ENCODE results near the gene C9orf152. TPM values are rescaled to one million over a fixed set of nuclear protein-coding genes. Genes with fewer than 3 reads are reported as not detected.

C9orf152 gene
- total RNA-seq, 4 donors from 2014 or later: 0.41 to 3.4 (median 0.81) TPM

DNA sequence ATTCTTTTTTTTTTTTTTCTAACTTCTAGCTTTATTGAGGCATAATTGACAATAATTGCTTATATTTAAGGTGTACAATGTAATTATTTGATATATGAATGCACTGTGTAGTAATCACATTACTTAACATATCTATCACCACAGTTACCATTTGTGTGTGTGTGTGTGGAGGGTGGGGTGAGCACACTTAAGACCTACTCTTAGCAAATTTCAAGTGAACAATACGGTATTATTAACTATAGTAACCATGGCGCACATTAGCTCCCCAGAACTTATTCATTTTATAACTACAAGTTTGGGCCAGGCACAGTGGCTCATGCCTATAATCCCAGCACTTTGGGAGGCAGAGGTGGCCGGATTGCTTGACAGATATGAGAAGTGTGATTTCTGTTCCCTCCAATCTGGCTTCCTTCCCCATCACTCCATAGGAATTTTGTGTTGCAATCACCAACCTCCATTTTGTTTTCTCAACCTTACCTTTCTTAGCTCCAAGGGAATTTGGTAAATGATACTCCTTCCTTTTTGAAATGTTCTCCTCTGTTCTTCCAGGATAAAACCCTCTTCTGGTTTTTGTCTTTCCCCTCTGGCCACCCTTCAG lies 33.4 kb upstream of the C9orf152 start:
- DNase-seq: no peak
- 51 to 64% methylated on average over 3 of the region's 3 CpGs for WGBS, 2 donors
- peak overlapping the region in 1 of 4 donors; percentile 19 for H3K27ac ChIP-seq

DNA sequence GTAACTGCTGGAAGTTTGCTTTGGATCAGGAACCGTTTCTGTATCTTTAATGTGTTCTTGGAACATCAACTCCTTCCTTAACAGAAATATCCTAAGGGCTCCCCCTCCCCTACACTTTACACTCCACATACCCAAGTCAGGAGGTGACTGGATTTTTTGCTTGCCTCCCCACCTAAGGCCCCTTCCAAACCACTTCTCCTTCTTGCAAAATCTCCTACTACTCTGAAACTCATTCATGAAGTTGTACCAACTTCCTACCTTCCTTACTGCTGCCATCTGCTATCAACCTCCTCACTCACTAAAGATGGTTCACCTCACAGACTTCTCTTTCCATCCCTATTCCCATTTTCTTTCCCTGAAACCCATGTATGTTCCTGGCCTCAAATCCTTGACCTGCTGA lies 32.2 kb upstream of the C9orf152 start:
- Histone ChIP-seq H3K27me3 (no peaks in the 10 kb centered on the region), H3K9me3 (peaks cover 0 to 4% (median 0%) of the 10 kb centered on the region in 3 donors), H3K4me1 (peaks cover 0 to 14% (median 0%) of the 10 kb centered on the region in 3 donors), H3K27ac (no peak overlapping the region), H3K36me3 (peaks cover 0 to 36% (median 0%) of the 10 kb centered on the region in 3 donors), H3K4me3 (no peak overlapping the region)
- TF ChIP-seq, protein P1, sequence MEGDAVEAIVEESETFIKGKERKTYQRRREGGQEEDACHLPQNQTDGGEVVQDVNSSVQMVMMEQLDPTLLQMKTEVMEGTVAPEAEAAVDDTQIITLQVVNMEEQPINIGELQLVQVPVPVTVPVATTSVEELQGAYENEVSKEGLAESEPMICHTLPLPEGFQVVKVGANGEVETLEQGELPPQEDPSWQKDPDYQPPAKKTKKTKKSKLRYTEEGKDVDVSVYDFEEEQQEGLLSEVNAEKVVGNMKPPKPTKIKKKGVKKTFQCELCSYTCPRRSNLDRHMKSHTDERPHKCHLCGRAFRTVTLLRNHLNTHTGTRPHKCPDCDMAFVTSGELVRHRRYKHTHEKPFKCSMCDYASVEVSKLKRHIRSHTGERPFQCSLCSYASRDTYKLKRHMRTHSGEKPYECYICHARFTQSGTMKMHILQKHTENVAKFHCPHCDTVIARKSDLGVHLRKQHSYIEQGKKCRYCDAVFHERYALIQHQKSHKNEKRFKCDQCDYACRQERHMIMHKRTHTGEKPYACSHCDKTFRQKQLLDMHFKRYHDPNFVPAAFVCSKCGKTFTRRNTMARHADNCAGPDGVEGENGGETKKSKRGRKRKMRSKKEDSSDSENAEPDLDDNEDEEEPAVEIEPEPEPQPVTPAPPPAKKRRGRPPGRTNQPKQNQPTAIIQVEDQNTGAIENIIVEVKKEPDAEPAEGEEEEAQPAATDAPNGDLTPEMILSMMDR (IDR thresholded peaks at IDR 0.05): no peak
- TF ChIP-seq POLR2A (IDR thresholded peaks at IDR 0.05): no peak
- WGBS, 2 donors: 32 to 50% methylated on average over 1 of the region's 1 CpG
- no peak for DNase-seq
- intact Hi-C loops (cut with DNase I): no loop called here

More for the DNA sequence above, 33.4 kb upstream of the C9orf152 start:
- Histone ChIP-seq H3K36me3 (peaks cover 0 to 46% (median 7%) of the 10 kb centered on the region in 3 donors), H3K4me1 (peaks cover 0 to 14% (median 0%) of the 10 kb centered on the region in 3 donors), H3K27me3 (no peaks in the 10 kb centered on the region), H3K4me3 (no peak overlapping the region), H3K9me3 (no peaks in the 10 kb centered on the region)
- no peak for TF ChIP-seq POLR2A (IDR thresholded peaks at IDR 0.05)
- TF ChIP-seq, protein P1 (IDR thresholded peaks at IDR 0.05): no peak
- intact Hi-C loops (cut with DNase I): no loop called here

DNA sequence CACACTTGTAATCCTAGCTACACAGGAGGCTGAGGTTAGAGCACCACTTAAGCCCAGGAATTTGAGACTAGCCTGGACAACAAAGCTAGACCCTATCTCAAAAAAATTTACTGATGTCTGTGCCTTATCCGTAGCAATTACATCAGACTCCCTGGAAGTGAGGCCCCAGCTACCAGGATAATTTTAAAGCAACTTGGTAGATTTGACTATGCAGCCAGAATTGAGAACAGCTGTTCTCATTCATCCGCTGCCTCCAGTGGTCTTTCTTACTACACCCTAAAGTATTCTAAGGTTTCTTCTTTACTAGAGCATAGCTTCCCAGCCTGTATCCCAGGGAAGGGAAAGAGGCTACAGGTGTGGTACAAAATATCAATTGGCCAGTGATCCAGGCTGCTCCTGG lies 20.4 kb upstream of the C9orf152 start:
- H3K4me3 ChIP-seq: no peak overlapping the region
- no peaks in the 10 kb centered on the region for H3K27me3 ChIP-seq
- no peak for TF ChIP-seq POLR2A (IDR thresholded peaks at IDR 0.05)
- TF ChIP-seq, protein P1 (IDR thresholded peaks at IDR 0.05): no peak
- H3K36me3 ChIP-seq: no peaks in the 10 kb centered on the region
- intact Hi-C loops (cut with DNase I): no loop called here
- H3K4me1 ChIP-seq: no peaks in the 10 kb centered on the region
- DNase-seq: no peak
- 83 to 95% methylated on average over 2 of the region's 2 CpGs for whole genome bisulfite sequencing, 2 donors
- H3K27ac ChIP-seq: no peak overlapping the region
- no peaks in the 10 kb centered on the region for H3K9me3 ChIP-seq

DNA sequence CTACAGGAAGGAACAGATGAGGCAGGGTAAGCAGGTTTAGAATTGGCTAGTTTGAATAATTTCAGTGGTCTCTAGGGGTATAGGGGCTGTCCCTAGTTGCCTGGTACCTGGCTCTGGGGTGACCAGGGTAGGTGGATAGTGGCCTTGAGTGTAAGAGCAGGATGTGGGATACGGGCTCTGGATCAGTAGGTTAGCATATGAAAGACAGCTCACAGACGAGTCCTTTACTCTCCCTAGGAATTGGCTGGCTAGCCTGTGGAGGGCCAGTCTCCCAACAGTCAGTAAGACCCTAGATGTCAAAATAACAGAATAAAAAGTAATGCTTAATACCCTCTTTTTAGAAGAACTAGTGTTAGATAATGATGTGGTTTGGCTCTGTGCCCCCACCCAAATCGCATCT lies 16.6 kb upstream of the C9orf152 start:
- no peaks in the 10 kb centered on the region for H3K27me3 ChIP-seq
- WGBS, 2 donors: 74 to 81% methylated on average over 3 of the region's 3 CpGs
- no peak for TF ChIP-seq POLR2A (IDR thresholded peaks at IDR 0.05)
- TF ChIP-seq, protein P1 (IDR thresholded peaks at IDR 0.05): no peak
- H3K4me1 ChIP-seq: no peaks in the 10 kb centered on the region
- intact Hi-C loops (cut with DNase I): no loop called here
- no peak for DNase-seq
- H3K36me3 ChIP-seq: no peaks in the 10 kb centered on the region
- no peak overlapping the region for H3K4me3 ChIP-seq
- no peaks in the 10 kb centered on the region for H3K9me3 ChIP-seq
- H3K27ac ChIP-seq: no peak overlapping the region

DNA sequence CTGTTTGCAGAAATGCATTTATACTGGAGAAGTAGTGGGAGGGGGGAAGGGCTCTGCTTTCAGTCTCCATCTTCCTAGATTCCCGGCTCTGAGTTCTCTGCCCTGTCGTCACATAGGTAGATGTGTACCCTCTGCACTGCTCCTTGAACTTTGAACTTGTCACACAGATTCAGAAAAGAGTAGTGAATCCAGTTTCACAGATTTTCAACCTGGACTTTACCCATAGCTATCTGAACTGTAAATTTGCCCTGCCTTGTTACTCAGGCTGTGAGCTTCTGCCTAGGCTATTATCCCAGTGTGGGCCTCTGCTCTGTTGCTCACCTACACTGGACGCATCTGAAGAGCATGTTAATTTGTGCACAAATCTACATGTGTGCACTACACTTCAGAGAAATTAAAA lies 12.8 kb upstream of the C9orf152 start:
- WGBS, 2 donors: 87 to 88% methylated on average over 3 of the region's 3 CpGs
- H3K27ac ChIP-seq: no peak overlapping the region
- H3K36me3 ChIP-seq: no peaks in the 10 kb centered on the region
- TF ChIP-seq, protein P1 (IDR thresholded peaks at IDR 0.05): no peak
- no peak for TF ChIP-seq POLR2A (IDR thresholded peaks at IDR 0.05)
- DNase-seq: no peak
- intact Hi-C loops (cut with DNase I): no loop called here
- H3K4me1 ChIP-seq: peaks cover 0 to 4% (median 0%) of the 10 kb centered on the region in 3 donors
- H3K4me3 ChIP-seq: no peak overlapping the region
- H3K27me3 ChIP-seq: no peaks in the 10 kb centered on the region
- H3K9me3 ChIP-seq: no peaks in the 10 kb centered on the region

Measured in esophagus squamous epithelium (tissue), 5 donors.